RWPE2 (cell line): ENCODE data around the gene MTOR.

Experiments
- ATAC-seq: fragments of 200-7000 bp; cut with Tn5 transposase; 3 replicates; pipeline ENCODE4 v1.9.1; 2021; ENCODE audit warnings: low read depth
- DNase-seq: peaks from one replicate; pipeline ENCODE4 v3.0.0-alpha.2; 2020; ENCODE audit warnings: low spot score
- H3K27ac ChIP-seq: fragments of 450-650 bp; 2 replicates; pipeline ENCODE4 v1.5.1; 2017; ENCODE audit warnings: mild to moderate bottlenecking; ENCODE audit not compliant: poor library complexity, severe bottlenecking
- H3K27me3 ChIP-seq: fragments of 250-450 bp; sonication (Bioruptor Pico); 2 replicates; pipeline ENCODE4 v1.5.1; 2021; ENCODE audit warnings: mild to moderate bottlenecking, moderate library complexity; ENCODE audit not compliant: insufficient read depth, poor library complexity, severe bottlenecking
- H3K36me3 ChIP-seq: fragments of 250-450 bp; sonication (Bioruptor Pico); 2 replicates; pipeline ENCODE4 v1.5.1; 2020; ENCODE audit warnings: low read depth, mild to moderate bottlenecking, moderate library complexity
- H3K4me1 ChIP-seq: fragments of 250-450 bp; sonication (Bioruptor Pico); 2 replicates; pipeline ENCODE4 v1.5.1; 2021; ENCODE audit warnings: mild to moderate bottlenecking, moderate library complexity; ENCODE audit not compliant: insufficient read depth, poor library complexity, severe bottlenecking
- H3K4me3 ChIP-seq: fragments of 250-450 bp; sonication (Bioruptor Pico); 2 replicates; pipeline ENCODE4 v1.5.1; 2021; ENCODE audit warnings: mild to moderate bottlenecking, moderate library complexity; ENCODE audit not compliant: severe bottlenecking
- H3K9me3 ChIP-seq: fragments of 250-450 bp; sonication (Bioruptor Pico); 2 replicates; pipeline ENCODE4 v1.5.1; 2021; ENCODE audit warnings: mild to moderate bottlenecking, moderate library complexity; ENCODE audit not compliant: severe bottlenecking
- CTCF ChIP-seq: fragments of 450-650 bp; IDR thresholded peaks from one replicate; pipeline ENCODE4 v1.5.1; 2017; ENCODE audit warnings: mild to moderate bottlenecking, moderate library complexity; ENCODE audit not compliant: poor library complexity, severe bottlenecking

Gene MTOR

GRCh38 chr1:11129649-11130390 is 132.5 kb downstream of the MTOR start:
- TF ChIP-seq CTCF = no peak
- ATAC-seq (no peak), DNase-seq (no peak)
- Histone ChIP-seq H3K27me3 (no peaks in the 10 kb centered on the region), H3K4me3 (no peak overlapping the region), H3K4me1 (peaks cover 9% of the 10 kb centered on the region), H3K9me3 (no peaks in the 10 kb centered on the region), H3K27ac (no peak overlapping the region), H3K36me3 (peaks cover 74% of the 10 kb centered on the region)

GRCh38 chr1:11126569-11126968 is 135.8 kb downstream of the MTOR start:
- ATAC-seq = no peak

GRCh38 chr1:11125931-11126330 is 136.4 kb downstream of the MTOR start:
- DNase-seq (no peak), ATAC-seq (no peak)
- H3K27ac ChIP-seq = no peak overlapping the region
- no peaks in the 10 kb centered on the region for H3K9me3 ChIP-seq
- H3K4me3 ChIP-seq = no peak overlapping the region
- no peaks in the 10 kb centered on the region for H3K27me3 ChIP-seq
- peaks cover 78% of the 10 kb centered on the region for H3K36me3 ChIP-seq
- H3K4me1 ChIP-seq = no peaks in the 10 kb centered on the region
- no peak for TF ChIP-seq CTCF

More at GRCh38 chr1:11126569-11126968, 135.8 kb downstream of the MTOR start:
- no peak for DNase-seq
- H3K4me1 ChIP-seq = no peaks in the 10 kb centered on the region
- no peak overlapping the region for H3K4me3 ChIP-seq
- H3K9me3 ChIP-seq = no peaks in the 10 kb centered on the region
- H3K27me3 ChIP-seq = no peaks in the 10 kb centered on the region
- no peak for TF ChIP-seq CTCF
- peaks cover 75% of the 10 kb centered on the region for H3K36me3 ChIP-seq
- no peak overlapping the region for H3K27ac ChIP-seq

DNA sequence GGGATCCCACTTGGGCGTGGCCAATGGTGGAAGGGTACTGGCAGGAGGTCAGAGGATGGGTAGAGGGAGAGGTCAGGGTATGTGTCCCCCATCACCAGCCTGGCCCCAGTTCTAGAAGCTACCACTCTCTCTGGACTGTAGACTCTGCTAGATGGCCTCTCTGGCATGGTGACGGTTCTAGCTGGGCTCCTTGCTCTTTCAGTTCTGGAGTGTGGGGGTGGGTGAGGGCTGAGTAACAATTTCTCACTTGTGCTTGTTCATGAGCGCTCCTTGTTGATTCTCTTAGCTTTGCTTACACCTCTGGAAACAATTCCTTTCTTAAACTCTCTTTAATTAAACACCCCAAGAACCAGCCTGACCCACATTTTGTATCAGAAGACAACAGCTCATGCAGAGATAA is 137.4 kb downstream of the MTOR start:
- H3K9me3 ChIP-seq = no peaks in the 10 kb centered on the region
- H3K27me3 ChIP-seq = no peaks in the 10 kb centered on the region
- ATAC-seq (no peak), DNase-seq (no peak)
- H3K4me1 ChIP-seq = no peaks in the 10 kb centered on the region
- H3K27ac ChIP-seq = no peak overlapping the region
- TF ChIP-seq CTCF = no peak
- peaks cover 73% of the 10 kb centered on the region for H3K36me3 ChIP-seq
- no peak overlapping the region for H3K4me3 ChIP-seq

DNA sequence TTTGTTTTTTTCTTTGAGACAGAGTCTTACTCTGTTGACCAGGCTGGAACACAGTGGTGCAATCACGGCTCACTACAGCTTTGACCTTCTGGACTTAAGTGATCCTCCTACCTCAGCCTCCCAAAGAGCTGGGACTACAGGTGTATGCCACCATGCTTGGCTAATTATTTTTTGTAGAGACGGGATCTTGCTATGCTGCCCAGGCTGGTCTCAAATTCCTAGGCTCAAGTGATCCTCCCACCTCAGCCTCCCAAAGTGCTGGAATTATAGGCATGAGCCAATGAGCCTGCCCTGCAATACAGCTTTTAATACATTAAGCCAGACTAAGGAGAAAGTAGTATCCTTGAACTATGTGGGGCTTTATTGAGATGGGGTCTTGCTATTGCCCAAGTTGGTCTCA is 146.0 kb downstream of the MTOR start:
- TF ChIP-seq CTCF = no peak
- no peak for DNase-seq
- H3K4me3 ChIP-seq = no peak overlapping the region
- peaks cover 65% of the 10 kb centered on the region for H3K36me3 ChIP-seq
- ATAC-seq = no peak
- no peaks in the 10 kb centered on the region for H3K27me3 ChIP-seq
- H3K27ac ChIP-seq = no peak overlapping the region
- H3K4me1 ChIP-seq = no peaks in the 10 kb centered on the region
- no peaks in the 10 kb centered on the region for H3K9me3 ChIP-seq
